H9 (cell line): ENCODE measurements around the gene CAB39. TPM values are rescaled to one million over a fixed set of nuclear protein-coding genes. Genes with fewer than 3 reads are reported as not detected.

ENCODE experiments used
- DNase-seq: peaks from one replicate; pipeline ENCODE4 v3.0.0-alpha.2; 2017
- H2AFZ ChIP-seq: one replicate; pipeline ENCODE4 v1.6.1; 2013; ENCODE audit warnings: mild to moderate bottlenecking, low read length, control low read depth, moderate library complexity
- H2AK5ac ChIP-seq: 2 replicates; pipeline ENCODE4 v1.6.1; 2013; ENCODE audit warnings: low read length, control low read depth, mixed read lengths; ENCODE audit not compliant: insufficient read length
- H2BK120ac ChIP-seq: one replicate; pipeline ENCODE4 v1.6.1; 2013; ENCODE audit warnings: low read depth, mild to moderate bottlenecking, low read length, control low read depth, inconsistent platforms; ENCODE audit not compliant: poor library complexity, severe bottlenecking
- H2BK12ac ChIP-seq: 2 replicates; pipeline ENCODE4 v1.6.1; 2013; ENCODE audit warnings: low read length, control low read depth, mixed read lengths, low read depth; ENCODE audit not compliant: insufficient read length
- H2BK15ac ChIP-seq: 2 replicates; pipeline ENCODE4 v1.6.1; 2013; ENCODE audit warnings: low read depth, low read length, control low read depth
- H2BK20ac ChIP-seq: one replicate; pipeline ENCODE4 v1.6.1; 2013; ENCODE audit warnings: low read depth, mild to moderate bottlenecking, low read length, control low read depth, inconsistent platforms; ENCODE audit not compliant: poor library complexity, severe bottlenecking
- H2BK5ac ChIP-seq: 2 replicates; pipeline ENCODE4 v1.6.1; 2013; ENCODE audit warnings: low read length, control low read depth, mixed read lengths; ENCODE audit not compliant: insufficient read length
- H3K14ac ChIP-seq: 2 replicates; pipeline ENCODE4 v1.6.1; 2013; ENCODE audit warnings: low read length, control low read depth; ENCODE audit not compliant: insufficient read depth
- H3K18ac ChIP-seq: 2 replicates; pipeline ENCODE4 v1.6.1; 2013; ENCODE audit warnings: low read depth, mild to moderate bottlenecking, mixed read lengths, low read length, control low read depth; ENCODE audit not compliant: insufficient read length
- H3K23ac ChIP-seq: 2 replicates; pipeline ENCODE4 v1.6.1; 2013; ENCODE audit warnings: low read length, control low read depth, mixed read lengths, low read depth; ENCODE audit not compliant: insufficient read length
- H3K23me2 ChIP-seq: 2 replicates; pipeline ENCODE4 v1.6.1; 2013; ENCODE audit warnings: low read depth, mild to moderate bottlenecking, mixed read lengths, low read length, control low read depth; ENCODE audit not compliant: insufficient read length, poor library complexity, severe bottlenecking
- H3K27ac ChIP-seq: 2 replicates; pipeline ENCODE4 v1.5.1; 2013; ENCODE audit warnings: low read length, control low read depth, mixed read lengths, low read depth; ENCODE audit not compliant: insufficient read length
- H3K27me3 ChIP-seq: 2 replicates; pipeline ENCODE4 v1.6.1; 2013; ENCODE audit warnings: low read length, control low read depth, inconsistent platforms; ENCODE audit not compliant: insufficient read depth
- H3K4ac ChIP-seq: 2 replicates; pipeline ENCODE4 v1.6.1; 2013; ENCODE audit warnings: low read depth, mild to moderate bottlenecking, control low read depth, inconsistent platforms, low read length, moderate library complexity
- H3K4me1 ChIP-seq: 2 replicates; pipeline ENCODE4 v1.6.1; 2013; ENCODE audit warnings: low read length, control low read depth, inconsistent platforms; ENCODE audit not compliant: insufficient read depth
- H3K4me2 ChIP-seq: 2 replicates; pipeline ENCODE4 v1.6.1; 2013; ENCODE audit warnings: low read length, control low read depth, mixed read lengths; ENCODE audit not compliant: insufficient read length, insufficient read depth
- H3K56ac ChIP-seq: 2 replicates; pipeline ENCODE4 v1.6.1; 2013; ENCODE audit warnings: low read depth, mild to moderate bottlenecking, mixed read lengths, low read length, control low read depth; ENCODE audit not compliant: insufficient read length
- H3K79me1 ChIP-seq: 2 replicates; pipeline ENCODE4 v1.6.1; 2013; ENCODE audit warnings: low read depth, mild to moderate bottlenecking, moderate library complexity, low read length, control low read depth, inconsistent platforms; ENCODE audit not compliant: insufficient read depth, poor library complexity, severe bottlenecking
- H3K79me2 ChIP-seq: 2 replicates; pipeline ENCODE4 v1.6.1; 2013; ENCODE audit warnings: low read length, control low read depth, inconsistent platforms; ENCODE audit not compliant: insufficient read depth
- H3K9ac ChIP-seq: 2 replicates; pipeline ENCODE4 v1.6.1; 2013; ENCODE audit warnings: low read length, control low read depth, mixed read lengths; ENCODE audit not compliant: insufficient read length; ENCODE audit errors: extremely low read depth
- H3K9me3 ChIP-seq: one replicate; pipeline ENCODE4 v1.6.1; 2013; ENCODE audit warnings: low read depth, low read length, inconsistent platforms; ENCODE audit not compliant: control insufficient read depth
- H3T11ph ChIP-seq: one replicate; pipeline ENCODE4 v1.6.1; 2013; ENCODE audit warnings: mild to moderate bottlenecking, low read length, control low read depth, inconsistent platforms
- H4K20me1 ChIP-seq: one replicate; pipeline ENCODE4 v1.6.1; 2013; ENCODE audit not compliant: control insufficient read depth, insufficient read length, insufficient read depth
- H4K5ac ChIP-seq: 2 replicates; pipeline ENCODE4 v1.6.1; 2013; ENCODE audit warnings: low read depth, mild to moderate bottlenecking, mixed read lengths, low read length, control low read depth; ENCODE audit not compliant: insufficient read length
- H4K8ac ChIP-seq: replicated peaks from 2 replicates; pipeline ENCODE4 v1.6.1; 2013; ENCODE audit warnings: low read length, control low read depth, mixed read lengths, low read depth; ENCODE audit not compliant: insufficient read length
- H4K91ac ChIP-seq: 2 replicates; pipeline ENCODE4 v1.6.1; 2013; ENCODE audit warnings: low read depth, mild to moderate bottlenecking, moderate library complexity, mixed read lengths, low read length, control low read depth; ENCODE audit not compliant: insufficient read length
- H3K27ac Mint-ChIP-seq, 3 experiments: 2 replicates in 2 of 3; 3 replicates in 1 of 3; pipeline ENCODE4 v1.8.0; 2020 to 2021; ENCODE audit warnings: mixed read lengths in 3 of 3, mild to moderate bottlenecking in 1 of 3, moderate library complexity in 1 of 3
- H3K27me3 Mint-ChIP-seq: 2 replicates; pipeline ENCODE4 v1.8.0; 2021; ENCODE audit warnings: low read depth, mild to moderate bottlenecking, moderate library complexity, mixed read lengths
- H3K36me3 Mint-ChIP-seq, 3 experiments: 2 replicates in 2 of 3; 3 replicates in 1 of 3; pipeline ENCODE4 v1.8.0; 2020 to 2021; ENCODE audit warnings: low read depth in 3 of 3, mixed read lengths in 3 of 3; ENCODE audit not compliant: insufficient read depth in 1 of 3
- H3K4me1 Mint-ChIP-seq, 2 experiments: 2 replicates each; pipeline ENCODE4 v1.8.0; 2020; ENCODE audit warnings: mixed read lengths in 2 of 2
- H3K4me3 Mint-ChIP-seq, 2 experiments: 2 replicates in 1 of 2; 3 replicates in 1 of 2; pipeline ENCODE4 v1.8.0; 2020 to 2021; ENCODE audit warnings: mild to moderate bottlenecking in 2 of 2, mixed read lengths in 2 of 2, moderate library complexity in 1 of 2
- H3K9me3 Mint-ChIP-seq, 2 experiments: 2 replicates in 1 of 2; 3 replicates in 1 of 2; pipeline ENCODE4 v1.8.0; 2020; ENCODE audit warnings: mild to moderate bottlenecking in 2 of 2, mixed read lengths in 2 of 2, moderate library complexity in 1 of 2
- CTCF ChIP-seq: fragments of 200-600 bp; sonication (generic); conservative IDR thresholded peaks from 3 replicates; pipeline ENCODE4 v1.8.0; 2021; ENCODE audit warnings: antibody characterized with exemption, mild to moderate bottlenecking
- WGBS: extraction: QIAGEN DNeasy Blood & Tissue Kit; methylation state at CpG from one replicate; pipeline ENCODE4 v1.1.7; 2013; ENCODE audit warnings: missing lambda C conversion rate, low lambda C conversion rate, mixed read lengths; ENCODE audit not compliant: insufficient read length; ENCODE audit errors: extremely low coverage; 5-methylcytosine and 5-hydroxymethylcytosine counted together
- total RNA-seq: library from RNA; stranded (reverse); gene quantifications from 2 replicates; pipeline ENCODE4 v1.2.1, GENCODE V29; 2021

Gene CAB39
- total RNA-seq, 1 experiment from 2014 or later: 42.7 TPM

- no peak for TF ChIP-seq CTCF
- Histone ChIP-seq H3T11ph (no peak overlapping the region), H2BK120ac (no peak overlapping the region), H3K14ac (no peak overlapping the region), H3K18ac (no peak overlapping the region), H3K23me2 (no peaks in the 10 kb centered on the region), H3K27ac (no peak overlapping the region), H3K27me3 (no peaks in the 10 kb centered on the region), H2BK12ac (no peak overlapping the region), H3K23ac (no peak overlapping the region), H2BK20ac (no peak overlapping the region), H4K20me1 (no peaks in the 10 kb centered on the region), H4K91ac (no peak overlapping the region), H3K79me1 (no peaks in the 10 kb centered on the region), H3K4me2 (no peak overlapping the region), H4K5ac (no peak overlapping the region), H3K79me2 (no peaks in the 10 kb centered on the region), H2AK5ac (no peak overlapping the region), H3K4ac (no peak overlapping the region), H4K8ac (no peak overlapping the region), H3K56ac (no peak overlapping the region), H2AFZ (no peak overlapping the region), H2BK15ac (no peak overlapping the region), H2BK5ac (no peak overlapping the region), H3K9ac (no peak overlapping the region), H3K9me3 (no peaks in the 10 kb centered on the region), H3K4me1 (peaks cover 2% of the 10 kb centered on the region)
- peaks cover 21 to 42% (median 26%) of the 10 kb centered on the region in 3 experiments; a peak in 6 of 7 replicates for H3K36me3 Mint-ChIP-seq
- no peaks in the 10 kb centered on the region; a peak in 1 of 5 replicates for H3K9me3 Mint-ChIP-seq
- H3K4me3 Mint-ChIP-seq: no peak overlapping the region
- peaks cover 5 to 13% of the 10 kb centered on the region in 2 experiments for H3K4me1 Mint-ChIP-seq
- WGBS: no CpG with 5 or more reads among the region's 7 CpGs
- H3K27ac Mint-ChIP-seq: no peak overlapping the region
- H3K27me3 Mint-ChIP-seq: no peaks in the 10 kb centered on the region
- DNase-seq: no peak
Observed at GRCh38 chr2:230794497-230794896, 81.9 kb downstream of the CAB39 start.
